Subcutaneous abdominal adipose tissue (tissue), 5 donors: Measurements from ENCODE around the gene NADK.

ENCODE experiments used
- H3K27ac ChIP-seq: one replicate; pipeline ENCODE4 v1.7.0; 2013; ENCODE audit warnings: low read depth, mild to moderate bottlenecking, inconsistent platforms, low read length, moderate library complexity
- H3K27me3 ChIP-seq, 5 donors: one replicate each; pipeline ENCODE4 v1.7.0; 2013; ENCODE audit warnings: low read length in 5 of 5, inconsistent platforms in 1 of 5; ENCODE audit not compliant: control insufficient read depth in 5 of 5, insufficient read depth in 4 of 5
- H3K36me3 ChIP-seq, 5 donors: one replicate each; pipeline ENCODE4 v1.7.0; 2013; ENCODE audit warnings: low read length in 5 of 5; ENCODE audit not compliant: control insufficient read depth in 5 of 5, insufficient read depth in 5 of 5
- H3K4me1 ChIP-seq, 5 donors: one replicate each; pipeline ENCODE4 v1.7.0; 2013; ENCODE audit warnings: low read length in 5 of 5, mild to moderate bottlenecking in 3 of 5, moderate library complexity in 1 of 5; ENCODE audit not compliant: control insufficient read depth in 5 of 5, insufficient read depth in 5 of 5
- H3K4me3 ChIP-seq, 5 donors: one replicate each; pipeline ENCODE4 v1.7.0; 2013; ENCODE audit warnings: low read length in 5 of 5, low read depth in 1 of 5
- H3K9ac ChIP-seq, 5 donors: one replicate each; pipeline ENCODE4 v1.7.0; 2013; ENCODE audit warnings: low read length in 5 of 5, mild to moderate bottlenecking in 4 of 5, moderate library complexity in 3 of 5
- H3K9me3 ChIP-seq, 5 donors: one replicate each; pipeline ENCODE4 v1.7.0; 2013; ENCODE audit warnings: low read length in 5 of 5; ENCODE audit not compliant: control insufficient read depth in 5 of 5
- donor health status: healthy.
- donor health status: healthy.
- donor health status: healthy.
- donor health status: healthy.
- donor health status: healthy.

NADK gene, protein sequence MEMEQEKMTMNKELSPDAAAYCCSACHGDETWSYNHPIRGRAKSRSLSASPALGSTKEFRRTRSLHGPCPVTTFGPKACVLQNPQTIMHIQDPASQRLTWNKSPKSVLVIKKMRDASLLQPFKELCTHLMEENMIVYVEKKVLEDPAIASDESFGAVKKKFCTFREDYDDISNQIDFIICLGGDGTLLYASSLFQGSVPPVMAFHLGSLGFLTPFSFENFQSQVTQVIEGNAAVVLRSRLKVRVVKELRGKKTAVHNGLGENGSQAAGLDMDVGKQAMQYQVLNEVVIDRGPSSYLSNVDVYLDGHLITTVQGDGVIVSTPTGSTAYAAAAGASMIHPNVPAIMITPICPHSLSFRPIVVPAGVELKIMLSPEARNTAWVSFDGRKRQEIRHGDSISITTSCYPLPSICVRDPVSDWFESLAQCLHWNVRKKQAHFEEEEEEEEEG

DNA sequence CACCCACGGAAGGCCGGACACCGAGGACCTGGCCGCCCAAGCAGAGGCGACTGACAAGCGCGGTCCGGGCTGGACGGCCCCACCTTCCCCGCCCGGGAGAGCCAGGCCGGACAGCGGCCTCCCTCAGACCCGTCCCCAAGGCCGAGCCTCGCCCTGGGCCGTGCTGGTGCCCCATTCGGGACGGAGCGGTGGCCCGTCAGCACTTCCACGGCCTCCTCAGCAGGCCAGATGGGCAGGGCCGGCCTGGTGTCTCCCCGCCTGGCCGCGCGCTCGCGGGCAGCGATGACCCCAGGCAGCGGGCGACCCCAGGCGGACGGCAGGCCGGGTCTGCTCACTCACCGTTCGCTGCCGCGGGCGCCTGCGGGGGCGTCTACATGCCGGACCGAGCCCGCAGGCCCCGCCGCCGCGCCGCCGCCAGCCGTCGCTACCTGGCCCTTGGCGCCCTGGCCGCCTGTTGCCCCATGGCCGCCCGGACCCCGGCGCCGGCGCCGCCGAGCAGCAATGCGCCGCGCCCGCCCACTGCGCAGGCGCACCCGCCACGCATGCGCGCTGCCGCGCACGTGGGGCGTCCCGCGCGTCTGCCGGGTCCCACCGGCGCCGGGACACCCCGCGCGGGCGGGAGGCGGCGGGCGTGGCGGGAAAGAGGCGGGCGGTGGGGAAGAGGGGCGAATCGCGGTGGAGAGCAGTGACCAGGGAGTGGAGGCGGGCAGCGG lies at the start of gene NADK:
Gene NADK, minus strand, starts transcription at position 521 of the 713 bp plus-strand sequence. CDS start 13,064 bp downstream, outside the sequence.
- H3K9me3 ChIP-seq: no peaks in the 10 kb centered on the region
- peak within 1 kb of the TSS; percentile 95 to 99 (median 97) for H3K9ac ChIP-seq
- peaks cover 20 to 85% (median 79%) of the 10 kb centered on the region in 5 donors for H3K4me1 ChIP-seq
- H3K27me3 ChIP-seq: no peaks in the 10 kb centered on the region
- H3K27ac ChIP-seq: peak within 1 kb of the TSS; percentile 99
- peak within 1 kb of the TSS; percentile 63 to 92 (median 79) for H3K4me3 ChIP-seq
- no peaks in the 10 kb centered on the region for H3K36me3 ChIP-seq

DNA sequence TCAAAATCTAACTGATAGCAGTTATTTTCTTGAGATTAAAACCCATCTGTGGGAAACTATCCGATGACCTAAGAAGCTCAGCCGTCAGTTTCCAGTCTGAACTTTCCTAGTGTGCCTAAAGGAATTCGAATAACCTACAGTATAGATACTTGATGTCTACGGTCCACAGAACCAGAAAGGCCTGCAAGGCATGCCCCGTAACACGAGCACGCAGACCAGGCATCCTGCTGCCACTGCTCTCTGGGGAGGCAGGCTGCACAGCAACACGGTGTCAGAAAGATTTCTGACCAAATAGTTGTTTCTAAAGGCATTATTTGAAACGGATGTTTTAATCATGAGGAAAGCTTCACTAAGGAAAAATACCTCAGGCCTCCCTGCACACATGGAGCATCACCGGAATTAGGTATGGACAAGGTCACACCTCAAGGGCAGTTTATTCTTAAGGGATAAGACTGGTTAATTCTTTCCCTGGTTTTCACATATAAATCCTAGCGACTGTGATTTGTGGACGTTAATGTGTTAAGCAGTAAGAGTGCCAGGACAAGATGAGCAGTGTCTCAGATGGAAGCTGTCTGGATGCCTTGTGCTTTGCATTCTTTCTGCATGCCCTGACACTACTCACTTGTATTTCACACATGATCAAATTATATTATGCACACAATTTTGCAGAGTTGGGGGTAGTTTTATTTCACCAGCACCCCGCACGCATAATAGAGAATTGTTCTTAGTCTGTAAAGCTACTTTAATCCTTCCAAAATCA lies 49.0 kb upstream of the NADK start:
- H3K27me3 ChIP-seq: no peaks in the 10 kb centered on the region
- no peak overlapping the region for H3K4me3 ChIP-seq
- H3K9ac ChIP-seq: no peak overlapping the region
- no peaks in the 10 kb centered on the region for H3K9me3 ChIP-seq
- H3K36me3 ChIP-seq: peaks cover 5 to 19% (median 18%) of the 10 kb centered on the region in 5 donors
- peaks cover 0 to 16% (median 5%) of the 10 kb centered on the region in 5 donors for H3K4me1 ChIP-seq
- H3K27ac ChIP-seq: no peak overlapping the region

DNA sequence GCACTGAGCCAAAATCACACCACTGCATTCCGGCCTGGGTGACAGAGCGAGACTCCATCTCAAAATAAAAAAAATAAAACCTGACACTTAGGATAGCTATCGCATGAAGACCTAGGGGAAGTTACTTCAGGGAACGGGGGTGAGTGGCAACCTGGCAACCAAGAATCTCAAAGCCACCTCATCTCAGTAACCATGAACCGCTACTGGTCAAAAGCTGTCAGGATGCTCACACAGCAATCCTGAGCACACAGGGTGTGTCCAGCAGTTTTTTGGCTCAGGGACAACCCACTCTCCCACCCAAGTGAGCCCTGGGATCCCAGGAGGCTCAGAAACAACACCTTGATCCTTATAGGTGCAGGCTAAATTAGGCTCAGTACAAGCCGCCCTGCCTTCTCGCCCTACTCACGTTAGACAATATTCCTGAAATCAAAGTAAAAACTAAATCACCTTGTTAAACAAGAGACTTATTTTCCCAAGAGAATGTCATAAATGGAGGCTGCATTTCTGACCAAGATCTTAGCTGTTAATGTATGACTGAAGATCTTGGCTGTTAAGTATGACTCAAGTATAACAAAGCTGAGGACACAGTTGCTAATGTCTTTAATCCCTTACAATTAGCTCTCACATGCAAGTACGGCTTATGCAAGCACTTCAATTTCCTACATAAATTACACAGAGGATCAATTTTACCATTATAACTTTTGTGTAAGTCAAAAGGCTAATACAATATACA lies 48.3 kb upstream of the NADK start:
- Histone ChIP-seq H3K4me3 (no peak overlapping the region), H3K36me3 (peaks cover 5 to 22% (median 20%) of the 10 kb centered on the region in 5 donors), H3K9me3 (no peaks in the 10 kb centered on the region), H3K4me1 (peaks cover 0 to 13% (median 0%) of the 10 kb centered on the region in 5 donors), H3K9ac (no peak overlapping the region), H3K27ac (no peak overlapping the region), H3K27me3 (no peaks in the 10 kb centered on the region)

DNA sequence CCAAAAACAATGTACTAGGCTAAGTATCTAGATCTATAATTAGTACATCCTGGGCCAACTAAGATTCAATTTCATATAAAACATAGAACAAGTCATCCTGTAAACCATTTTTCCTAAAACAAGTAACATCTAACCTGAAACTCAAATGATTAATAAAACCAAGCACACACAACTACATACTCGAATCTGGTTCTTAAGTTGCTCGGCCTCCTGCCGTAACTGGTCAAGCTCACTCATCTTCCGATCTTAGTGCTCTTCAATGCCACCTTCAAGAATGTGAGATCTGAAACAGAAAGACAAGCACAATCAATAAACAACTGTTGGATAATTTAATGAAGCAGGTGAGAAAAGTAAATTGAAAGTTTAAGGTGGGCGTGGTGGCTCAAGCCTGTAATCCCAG lies 46.9 kb upstream of the NADK start:
- Histone ChIP-seq H3K27me3 (no peaks in the 10 kb centered on the region), H3K4me1 (peaks cover 0 to 13% (median 0%) of the 10 kb centered on the region in 5 donors), H3K9ac (no peak overlapping the region), H3K36me3 (peaks cover 5 to 30% (median 26%) of the 10 kb centered on the region in 5 donors), H3K4me3 (no peak overlapping the region), H3K27ac (no peak overlapping the region), H3K9me3 (no peaks in the 10 kb centered on the region)

DNA sequence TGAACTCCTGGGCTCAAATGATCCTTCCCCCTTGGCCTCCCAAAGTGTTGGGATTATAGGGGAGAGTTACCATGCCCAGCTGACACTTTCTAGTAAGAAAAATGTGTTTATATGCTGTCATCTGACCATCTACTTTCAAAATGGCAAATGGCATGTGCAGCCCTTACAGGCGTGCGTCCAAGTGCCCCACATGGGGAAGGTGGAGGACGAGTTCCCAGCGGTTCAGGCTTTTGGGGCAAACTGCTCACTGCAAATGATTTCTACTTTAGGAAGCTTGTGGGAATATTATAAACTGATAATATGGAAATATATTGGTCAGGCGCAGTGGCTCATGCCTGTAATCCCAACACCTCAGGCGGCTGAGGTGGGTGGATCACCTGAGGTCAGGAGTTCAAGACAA lies 41.5 kb upstream of the NADK start:
- H3K27ac ChIP-seq: no peak overlapping the region
- peaks cover 7 to 56% (median 46%) of the 10 kb centered on the region in 5 donors for H3K36me3 ChIP-seq
- H3K4me3 ChIP-seq: no peak overlapping the region
- no peak overlapping the region for H3K9ac ChIP-seq
- H3K4me1 ChIP-seq: no peaks in the 10 kb centered on the region
- H3K9me3 ChIP-seq: no peaks in the 10 kb centered on the region
- H3K27me3 ChIP-seq: no peaks in the 10 kb centered on the region

DNA sequence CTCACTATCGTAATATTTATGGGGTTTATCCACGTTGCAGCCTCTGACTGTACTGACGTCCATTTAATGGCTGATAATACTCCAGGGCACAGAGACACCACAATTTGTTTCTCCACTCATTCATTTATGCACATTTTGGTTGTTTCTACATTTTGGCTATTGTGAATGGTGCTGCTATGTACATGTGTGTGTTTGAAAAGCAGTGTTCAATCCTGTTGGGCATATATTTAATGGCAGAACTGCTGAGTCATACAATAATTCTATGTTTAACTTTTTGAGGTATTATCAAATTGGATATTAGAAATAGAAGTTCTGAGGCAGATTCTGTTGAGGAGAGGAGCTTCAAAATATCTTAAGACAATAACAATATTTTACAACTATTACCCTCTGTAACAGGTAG lies 39.0 kb upstream of the NADK start:
- H3K9ac ChIP-seq: no peak overlapping the region
- peaks cover 13 to 66% (median 57%) of the 10 kb centered on the region in 5 donors for H3K36me3 ChIP-seq
- no peaks in the 10 kb centered on the region for H3K4me1 ChIP-seq
- H3K27ac ChIP-seq: no peak overlapping the region
- no peak overlapping the region for H3K4me3 ChIP-seq
- H3K27me3 ChIP-seq: no peaks in the 10 kb centered on the region
- H3K9me3 ChIP-seq: no peaks in the 10 kb centered on the region

DNA sequence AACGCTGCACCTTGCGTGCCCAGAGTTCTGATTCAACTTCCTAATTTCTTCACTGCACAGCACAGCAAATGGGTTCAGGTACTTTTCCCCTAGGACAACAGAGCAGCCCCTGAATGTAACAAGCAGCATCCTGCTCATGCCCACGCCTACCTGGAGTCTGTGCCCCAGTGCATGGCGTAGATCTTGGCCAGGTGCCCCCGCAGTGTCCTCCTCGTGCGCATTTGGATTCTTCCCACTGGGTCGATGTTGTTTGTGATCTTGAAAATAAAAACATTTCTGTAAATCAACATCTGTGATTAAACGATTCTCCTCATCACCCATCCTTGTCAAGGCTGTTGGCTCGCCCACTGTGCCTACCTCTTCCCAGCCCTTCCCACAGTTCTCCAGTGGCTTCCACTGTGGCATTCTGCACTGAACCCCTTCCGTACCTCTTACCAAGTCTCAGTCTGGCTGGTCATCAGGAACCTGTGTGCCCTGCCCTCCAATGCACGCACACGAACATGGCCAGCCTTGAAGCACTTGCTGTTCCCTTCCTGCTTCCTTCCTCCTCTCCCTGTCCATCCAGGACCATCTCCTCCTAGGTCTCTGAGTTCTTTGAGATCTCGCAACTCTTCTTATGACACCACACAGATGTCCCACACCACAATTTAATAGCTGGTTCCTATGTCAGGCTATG lies 37.5 kb upstream of the NADK start:
- no peak overlapping the region for H3K4me3 ChIP-seq
- H3K9me3 ChIP-seq: no peaks in the 10 kb centered on the region
- H3K4me1 ChIP-seq: no peaks in the 10 kb centered on the region
- H3K27ac ChIP-seq: no peak overlapping the region
- H3K9ac ChIP-seq: no peak overlapping the region
- H3K27me3 ChIP-seq: no peaks in the 10 kb centered on the region
- H3K36me3 ChIP-seq: peaks cover 13 to 56% (median 49%) of the 10 kb centered on the region in 5 donors

DNA sequence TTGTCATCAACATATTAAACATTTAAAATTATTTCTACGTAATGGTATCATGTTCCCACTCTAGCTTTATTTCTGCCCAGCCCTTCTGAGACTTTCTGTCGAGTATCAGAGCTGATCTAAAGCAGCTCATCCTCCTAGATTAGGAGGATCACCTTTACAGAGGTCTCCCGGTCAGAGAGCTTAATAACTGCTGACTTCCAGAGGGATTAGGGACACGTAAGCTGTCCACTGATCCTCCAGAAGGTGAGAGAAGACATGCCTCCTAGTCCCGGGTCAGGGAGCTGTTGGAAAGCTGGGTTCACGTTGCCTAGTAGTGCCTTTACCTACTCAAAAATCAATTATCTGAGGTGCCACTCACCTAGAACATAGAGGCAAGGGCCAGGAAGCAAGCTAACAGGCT lies 31.2 kb upstream of the NADK start:
- no peak overlapping the region for H3K27ac ChIP-seq
- no peak overlapping the region for H3K4me3 ChIP-seq
- peaks cover 9 to 69% (median 45%) of the 10 kb centered on the region in 5 donors for H3K36me3 ChIP-seq
- H3K4me1 ChIP-seq: peaks cover 0 to 9% (median 3%) of the 10 kb centered on the region in 5 donors
- no peak overlapping the region for H3K9ac ChIP-seq
- no peaks in the 10 kb centered on the region for H3K9me3 ChIP-seq
- no peaks in the 10 kb centered on the region for H3K27me3 ChIP-seq

DNA sequence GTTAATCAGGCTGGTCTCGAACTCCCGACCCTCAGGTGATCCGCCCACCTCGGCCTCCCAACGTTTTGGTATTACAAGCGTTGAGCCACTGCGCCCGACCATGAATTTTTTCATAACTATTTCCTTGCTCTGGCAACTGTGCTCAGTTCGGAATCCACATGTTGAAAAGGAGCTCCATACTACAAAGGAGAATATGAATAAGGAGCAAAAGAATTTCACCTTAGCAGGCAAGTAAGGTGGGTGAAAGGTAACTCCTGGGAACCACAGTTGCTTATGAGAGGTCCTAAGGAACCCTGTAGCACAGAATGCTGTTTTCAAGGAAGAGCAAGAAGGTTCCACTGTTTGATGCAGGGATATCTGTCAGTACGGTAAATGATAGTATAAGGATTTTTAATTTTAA lies 29.9 kb upstream of the NADK start:
- Histone ChIP-seq H3K27ac (no peak overlapping the region), H3K4me3 (no peak overlapping the region), H3K27me3 (no peaks in the 10 kb centered on the region), H3K9ac (no peak overlapping the region), H3K4me1 (peaks cover 0 to 9% (median 3%) of the 10 kb centered on the region in 5 donors), H3K9me3 (no peaks in the 10 kb centered on the region), H3K36me3 (peaks cover 2 to 65% (median 42%) of the 10 kb centered on the region in 5 donors)
